Upper lobe of right lung (tissue), 1 donor: ENCODE data around the gene CSNK2B. TPM values are rescaled to one million over a fixed set of nuclear protein-coding genes. Genes with fewer than 3 reads are reported as not detected.

Experiments
- ATAC-seq: fragments of 200-7000 bp; cut with Tn5 transposase; one replicate; pipeline ENCODE4 v1.9.1; 2020; ENCODE audit warnings: mild to moderate bottlenecking, moderate library complexity
- DNase-seq: peaks from one replicate; pipeline ENCODE4 v3.0.0-alpha.2; 2020
- H3K27ac ChIP-seq: fragments of 200-600 bp; one replicate; pipeline ENCODE4 v1.8.0; 2022
- H3K27me3 ChIP-seq: fragments of 200-600 bp; one replicate; pipeline ENCODE4 v1.8.0; 2022; ENCODE audit warnings: mild to moderate bottlenecking
- H3K36me3 ChIP-seq: fragments of 200-600 bp; one replicate; pipeline ENCODE4 v1.8.0; 2022
- H3K4me1 ChIP-seq: fragments of 200-600 bp; one replicate; pipeline ENCODE4 v1.8.0; 2022
- H3K4me3 ChIP-seq: fragments of 200-600 bp; one replicate; pipeline ENCODE4 v1.8.0; 2022; ENCODE audit warnings: mild to moderate bottlenecking
- H3K9me3 ChIP-seq: fragments of 200-600 bp; one replicate; pipeline ENCODE4 v1.8.0; 2022
- intact Hi-C: fragments of 100-400 bp; cut with DNase I; formaldehyde crosslinking; loops from one replicate; pipeline ENCODE4 v1.11.0; 2022
- total RNA-seq: library from RNA; stranded (reverse); fragmentation: NEBNext Ultra II Directional; extraction: Animal tissue kit (Norgen Biotek cat#: 25700); gene quantifications from one replicate; pipeline ENCODE4 v1.2.1, GENCODE V29; 2021
- TF ChIP-seq, protein P1 (sequence below): fragments of 200-600 bp; IDR thresholded peaks from one replicate; pipeline ENCODE4 v1.8.0; 2022; ENCODE audit warnings: antibody characterized with exemption
- donor health status: DM: no; HTN: yes; CAD: no; lungs with severe emphysema.

CSNK2B gene
- total RNA-seq, 1 donor from 2014 or later = 114 TPM

DNA sequence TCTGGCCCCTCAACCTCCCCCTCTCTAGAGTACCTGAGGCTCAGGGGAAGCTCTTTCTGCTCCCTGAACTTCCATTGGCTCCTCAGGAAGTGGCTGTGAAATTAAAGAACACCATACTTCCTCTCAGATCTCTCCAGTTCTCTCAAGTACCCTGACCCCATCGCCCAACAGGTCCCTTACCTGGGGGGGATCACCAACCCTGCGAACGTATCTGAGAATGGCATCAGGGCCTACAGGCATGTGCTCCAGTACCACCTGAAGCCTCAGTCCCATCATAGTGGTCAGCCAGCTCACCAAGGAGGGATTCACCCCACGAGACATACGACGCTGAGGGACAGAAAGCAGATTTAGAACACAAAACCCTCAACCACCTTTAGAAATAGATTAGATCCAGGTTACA lies 25.3 kb upstream of the CSNK2B start:
- Histone ChIP-seq H3K36me3 (peaks cover 98% of the 10 kb centered on the region), H3K27me3 (no peaks in the 10 kb centered on the region), H3K27ac (no peak overlapping the region), H3K4me3 (no peak overlapping the region), H3K9me3 (no peaks in the 10 kb centered on the region), H3K4me1 (no peaks in the 10 kb centered on the region)
- intact Hi-C loops = no loop called here
- ATAC-seq (no peak), DNase-seq (no peak)
- TF ChIP-seq, protein P1, sequence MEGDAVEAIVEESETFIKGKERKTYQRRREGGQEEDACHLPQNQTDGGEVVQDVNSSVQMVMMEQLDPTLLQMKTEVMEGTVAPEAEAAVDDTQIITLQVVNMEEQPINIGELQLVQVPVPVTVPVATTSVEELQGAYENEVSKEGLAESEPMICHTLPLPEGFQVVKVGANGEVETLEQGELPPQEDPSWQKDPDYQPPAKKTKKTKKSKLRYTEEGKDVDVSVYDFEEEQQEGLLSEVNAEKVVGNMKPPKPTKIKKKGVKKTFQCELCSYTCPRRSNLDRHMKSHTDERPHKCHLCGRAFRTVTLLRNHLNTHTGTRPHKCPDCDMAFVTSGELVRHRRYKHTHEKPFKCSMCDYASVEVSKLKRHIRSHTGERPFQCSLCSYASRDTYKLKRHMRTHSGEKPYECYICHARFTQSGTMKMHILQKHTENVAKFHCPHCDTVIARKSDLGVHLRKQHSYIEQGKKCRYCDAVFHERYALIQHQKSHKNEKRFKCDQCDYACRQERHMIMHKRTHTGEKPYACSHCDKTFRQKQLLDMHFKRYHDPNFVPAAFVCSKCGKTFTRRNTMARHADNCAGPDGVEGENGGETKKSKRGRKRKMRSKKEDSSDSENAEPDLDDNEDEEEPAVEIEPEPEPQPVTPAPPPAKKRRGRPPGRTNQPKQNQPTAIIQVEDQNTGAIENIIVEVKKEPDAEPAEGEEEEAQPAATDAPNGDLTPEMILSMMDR = no peak

- TF ChIP-seq, protein P1 = no peak
Observed at GRCh38 chr6:31641370-31641769, 24.5 kb upstream of the CSNK2B start.

DNA sequence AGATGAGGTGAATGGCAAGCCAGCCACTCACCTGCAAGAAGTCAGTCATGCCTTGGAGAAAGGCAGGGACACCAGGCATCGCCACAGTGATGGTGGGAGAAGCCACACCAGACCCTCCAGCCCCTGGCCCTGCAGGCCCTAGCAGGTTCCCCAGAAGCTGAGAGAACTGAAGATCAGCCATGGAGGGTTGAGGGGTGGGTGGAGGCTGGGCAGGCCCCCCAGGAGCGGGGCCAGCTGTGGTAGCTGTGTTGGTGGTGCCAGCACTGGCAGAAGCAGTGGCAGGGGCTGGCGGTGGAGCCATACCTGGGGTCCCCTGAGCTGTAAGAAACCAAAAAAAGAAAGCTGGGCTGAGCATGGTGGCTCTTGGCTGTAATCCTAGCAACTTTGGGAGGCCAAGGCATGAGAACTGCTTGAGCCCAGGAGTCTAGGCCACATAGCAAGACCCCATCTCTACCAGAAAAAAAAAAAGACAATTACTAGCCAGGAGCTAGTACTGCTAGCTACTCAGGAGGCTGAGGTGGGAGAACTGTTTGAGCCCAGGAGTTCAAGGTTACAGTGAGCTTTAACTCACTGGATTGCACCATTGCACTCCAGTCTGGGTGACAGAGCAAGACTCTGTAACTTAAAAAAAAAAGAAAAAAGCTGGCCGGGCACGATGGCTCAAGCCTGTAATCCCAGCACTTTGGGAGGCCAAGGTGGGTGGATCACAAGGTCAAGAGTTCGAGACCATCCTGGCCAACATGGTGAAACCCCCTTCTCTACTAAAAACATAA lies 22.9 kb upstream of the CSNK2B start:
- H3K4me1 ChIP-seq = no peaks in the 10 kb centered on the region
- no peaks in the 10 kb centered on the region for H3K9me3 ChIP-seq
- H3K4me3 ChIP-seq = no peak overlapping the region
- H3K27me3 ChIP-seq = no peaks in the 10 kb centered on the region
- H3K27ac ChIP-seq = no peak overlapping the region
- intact Hi-C loops = no loop called here
- ATAC-seq (no peak), DNase-seq (no peak)
- peaks cover 98% of the 10 kb centered on the region for H3K36me3 ChIP-seq
- TF ChIP-seq, protein P1 = no peak

More at GRCh38 chr6:31641370-31641769, 24.5 kb upstream of the CSNK2B start:
- ATAC-seq = no peak
- DNase-seq = no peak
- no peak overlapping the region for H3K4me3 ChIP-seq
- intact Hi-C loops = no loop called here
- H3K36me3 ChIP-seq = peaks cover 98% of the 10 kb centered on the region
- H3K9me3 ChIP-seq = no peaks in the 10 kb centered on the region
- H3K27ac ChIP-seq = no peak overlapping the region
- no peaks in the 10 kb centered on the region for H3K4me1 ChIP-seq
- H3K27me3 ChIP-seq = no peaks in the 10 kb centered on the region

GRCh38 chr6:31643818-31644454 lies 21.9 kb upstream of the CSNK2B start:
- ATAC-seq (no peak), DNase-seq (no peak)
- H3K36me3 ChIP-seq = peaks cover 100% of the 10 kb centered on the region
- intact Hi-C loops = no loop called here
- H3K4me3 ChIP-seq = no peak overlapping the region
- no peaks in the 10 kb centered on the region for H3K9me3 ChIP-seq
- TF ChIP-seq, protein P1 = no peak
- H3K4me1 ChIP-seq = no peaks in the 10 kb centered on the region
- H3K27me3 ChIP-seq = no peaks in the 10 kb centered on the region
- H3K27ac ChIP-seq = no peak overlapping the region

- TF ChIP-seq, protein P1 = no peak
- H3K36me3 ChIP-seq = peaks cover 99% of the 10 kb centered on the region
- intact Hi-C loops = no loop called here
- H3K9me3 ChIP-seq = no peaks in the 10 kb centered on the region
- DNase-seq (no peak), ATAC-seq (no peak)
- H3K27ac ChIP-seq = no peak overlapping the region
- H3K4me3 ChIP-seq = no peak overlapping the region
- H3K4me1 ChIP-seq = no peaks in the 10 kb centered on the region
- no peaks in the 10 kb centered on the region for H3K27me3 ChIP-seq
Observed at GRCh38 chr6:31645325-31645724, 20.6 kb upstream of the CSNK2B start.
